G401.6 (cell line): ENCODE measurements around the gene NEDD1.

Experiments
- FAIRE-seq: peaks from 2 replicates; lab custom pipeline; 2012; peaks lifted over from hg19 to GRCh38; lab: Jason Lieb, UNC

Gene NEDD1

GRCh38 chr12:96901175-96901574, 5.9 kb upstream of the NEDD1 start:
- no peak for FAIRE-seq

- no peak for FAIRE-seq
Observed at GRCh38 chr12:96902076-96902475, 5.0 kb upstream of the NEDD1 start.

- no peak for FAIRE-seq
Observed at GRCh38 chr12:96906498-96906848, 584 bp upstream of the NEDD1 start.

- FAIRE-seq = no peak
Observed at GRCh38 chr12:96907671-96908422, 790 bp downstream of the NEDD1 start.

GRCh38 chr12:96908423-96908675, 1.3 kb downstream of the NEDD1 start:
- FAIRE-seq = no peak

- no peak for FAIRE-seq
Observed at GRCh38 chr12:96912261-96912660, 5.2 kb downstream of the NEDD1 start.

GRCh38 chr12:96912943-96913342, 5.9 kb downstream of the NEDD1 start:
- FAIRE-seq = no peak

GRCh38 chr12:96919510-96920210, 12.6 kb downstream of the NEDD1 start:
- FAIRE-seq = no peak

GRCh38 chr12:96948782-96949181, 41.7 kb downstream of the NEDD1 start:
- FAIRE-seq = no peak

- FAIRE-seq = no peak
Observed at GRCh38 chr12:96979532-96979931, 72.5 kb downstream of the NEDD1 start.

GRCh38 chr12:96980991-96981414, 73.9 kb downstream of the NEDD1 start:
- FAIRE-seq = no peak

GRCh38 chr12:96981911-96982310, 74.9 kb downstream of the NEDD1 start:
- no peak for FAIRE-seq

- FAIRE-seq = no peak
Observed at GRCh38 chr12:96982671-96983070, 75.6 kb downstream of the NEDD1 start.

- no peak for FAIRE-seq
Observed at GRCh38 chr12:96985515-96986362, 78.7 kb downstream of the NEDD1 start.

GRCh38 chr12:96986883-96987523, 79.9 kb downstream of the NEDD1 start:
- peak; percentile 89 for FAIRE-seq

GRCh38 chr12:96988919-96989318, 81.9 kb downstream of the NEDD1 start:
- no peak for FAIRE-seq

- FAIRE-seq = no peak
Observed at GRCh38 chr12:96989916-96990315, 82.9 kb downstream of the NEDD1 start.

GRCh38 chr12:96994900-96995299, 87.8 kb downstream of the NEDD1 start:
- FAIRE-seq = no peak

GRCh38 chr12:96995861-96996260, 88.8 kb downstream of the NEDD1 start:
- FAIRE-seq = no peak

- FAIRE-seq = no peak
Observed at GRCh38 chr12:96997797-96998484, 90.9 kb downstream of the NEDD1 start.

GRCh38 chr12:97003276-97003675, 96.2 kb downstream of the NEDD1 start:
- FAIRE-seq = no peak
